GM12891 (cell line): ENCODE measurements around the gene GLE1.

Experiments used
- DNase-seq: peaks from one replicate; pipeline ENCODE4 v3.0.0; 2011; ENCODE audit warnings: low spot score; ENCODE audit not compliant: insufficient read length
- FAIRE-seq: peaks from 2 replicates; lab custom pipeline; 2011; peaks lifted over from hg19 to GRCh38; lab: Jason Lieb, UNC
- PAX5 ChIP-seq: IDR thresholded peaks from 2 replicates; pipeline ENCODE4 v1.6.1; 2011; ENCODE audit warnings: low read length, moderate library complexity, mild to moderate bottlenecking; ENCODE audit not compliant: insufficient read depth, severe bottlenecking
- POLR2A ChIP-seq: IDR thresholded peaks from 2 replicates; pipeline ENCODE4 v1.6.1; 2011; ENCODE audit warnings: low read depth, low read length, control low read depth
- POLR2AphosphoS5 ChIP-seq: IDR thresholded peaks from 2 replicates; pipeline ENCODE4 v1.6.1; 2011; ENCODE audit warnings: low read depth, low read length, control low read depth
- POU2F2 ChIP-seq: IDR thresholded peaks from 2 replicates; pipeline ENCODE4 v1.6.1; 2011; ENCODE audit warnings: low read depth, mild to moderate bottlenecking, control low read depth, low read length, moderate library complexity
- SPI1 ChIP-seq: IDR thresholded peaks from 2 replicates; pipeline ENCODE4 v1.6.1; 2011; ENCODE audit warnings: low read depth, low read length, control low read depth
- TAF1 ChIP-seq: IDR thresholded peaks from 2 replicates; pipeline ENCODE4 v1.6.1; 2011; ENCODE audit warnings: low read depth, low read length, control low read depth

GLE1 gene

DNA sequence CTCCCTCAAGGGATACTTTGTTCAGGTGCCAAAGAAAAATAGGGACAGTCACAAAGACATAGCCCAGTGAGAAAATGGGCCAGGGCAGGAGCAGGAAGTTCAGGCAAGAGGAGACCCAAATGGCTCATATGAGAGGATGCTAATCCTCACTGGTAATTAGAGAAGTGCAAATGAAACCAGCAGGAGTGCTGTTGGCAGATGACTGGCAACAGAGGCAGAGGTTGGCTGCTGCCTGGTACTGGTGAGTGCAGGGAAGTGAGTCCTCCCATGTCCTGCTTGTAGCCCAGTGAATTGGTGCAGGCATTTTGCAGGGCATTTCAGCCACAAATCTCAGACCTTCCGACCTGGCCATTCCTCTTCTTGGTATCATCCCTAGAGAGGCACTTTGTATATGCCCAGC, 25.3 kb upstream of the GLE1 start:
- no peak for TF ChIP-seq POU2F2
- DNase-seq (no peak), FAIRE-seq (no peak)

- FAIRE-seq (peak; percentile 51), DNase-seq (no peak)
- TF ChIP-seq SPI1: no peak
- no peak for TF ChIP-seq PAX5
- TF ChIP-seq TAF1: no peak
- no peak for TF ChIP-seq POU2F2
- TF ChIP-seq POLR2AphosphoS5: no peak
- no peak for TF ChIP-seq POLR2A
Measured at GRCh38 chr9:128481561-128481960, 23.0 kb upstream of the GLE1 start.

GRCh38 chr9:128482186-128482585, 22.3 kb upstream of the GLE1 start:
- FAIRE-seq (no peak), DNase-seq (no peak)
- TF ChIP-seq PAX5: no peak
- TF ChIP-seq SPI1: no peak
- TF ChIP-seq POU2F2: no peak
- TF ChIP-seq POLR2A: no peak
- no peak for TF ChIP-seq TAF1
- no peak for TF ChIP-seq POLR2AphosphoS5

DNA sequence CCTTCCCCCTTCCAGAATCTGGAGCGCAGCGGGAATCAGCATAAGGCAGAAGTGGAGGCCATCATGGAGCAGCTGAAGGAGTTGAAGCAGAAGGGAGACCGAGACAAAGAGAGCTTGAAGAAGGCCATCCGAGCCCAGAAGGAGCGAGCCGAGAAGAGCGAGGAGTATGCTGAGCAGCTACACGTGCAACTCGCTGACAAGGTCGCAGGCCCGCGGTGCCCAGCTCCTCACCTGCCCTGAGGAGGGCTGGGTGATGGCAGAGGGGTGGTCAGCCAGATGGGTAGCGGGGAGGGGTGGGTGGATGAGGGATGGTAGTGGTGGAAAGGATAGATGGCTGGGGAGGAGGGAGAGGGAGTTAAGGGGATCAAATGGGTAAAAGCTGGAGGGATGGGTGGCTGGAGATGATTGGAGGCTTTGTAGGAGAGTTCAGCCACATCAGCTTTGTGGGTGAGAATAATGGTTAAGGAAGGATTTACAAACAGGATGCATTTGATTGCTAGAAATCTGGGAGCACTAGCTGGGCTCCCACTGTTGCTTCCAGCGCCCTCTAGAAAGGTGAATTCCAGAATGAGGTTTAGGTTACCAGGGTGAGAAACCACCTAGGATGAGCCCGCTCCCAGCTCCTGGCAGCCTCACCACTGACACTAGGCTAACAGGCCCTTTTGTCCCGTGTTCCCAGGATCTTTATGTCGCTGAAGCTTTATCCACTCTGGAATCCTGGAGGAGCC, 19.7 kb upstream of the GLE1 start:
- DNase-seq: no peak
- TF ChIP-seq PAX5 (no peak), POU2F2 (no peak), POLR2A (no peak), SPI1 (no peak), POLR2AphosphoS5 (no peak), TAF1 (no peak)
- no peak for FAIRE-seq

DNA sequence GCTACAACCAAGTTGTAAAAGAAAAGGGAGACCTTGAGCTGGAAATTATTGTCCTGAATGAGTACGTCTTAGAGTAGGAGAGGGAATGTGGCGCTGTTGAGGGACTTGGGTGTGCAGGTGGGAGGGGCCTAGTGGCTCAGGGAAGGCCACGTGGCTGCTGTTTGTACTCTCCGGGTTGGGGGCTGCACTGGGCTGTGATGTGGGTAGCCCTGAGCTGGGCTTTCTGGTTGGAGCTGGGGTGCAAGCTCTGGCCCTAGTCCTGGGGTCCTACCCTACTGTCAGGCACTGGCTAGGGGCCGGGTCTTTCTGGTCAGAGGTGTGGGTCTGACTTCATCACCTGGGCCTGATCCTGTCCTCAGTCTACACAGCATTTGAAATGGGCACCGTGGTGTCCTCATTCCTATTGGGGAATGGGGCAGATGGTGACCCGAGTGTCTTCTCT, 19.1 kb upstream of the GLE1 start:
- DNase-seq (no peak), FAIRE-seq (no peak)
- TF ChIP-seq SPI1 (no peak), POLR2A (no peak)

DNA sequence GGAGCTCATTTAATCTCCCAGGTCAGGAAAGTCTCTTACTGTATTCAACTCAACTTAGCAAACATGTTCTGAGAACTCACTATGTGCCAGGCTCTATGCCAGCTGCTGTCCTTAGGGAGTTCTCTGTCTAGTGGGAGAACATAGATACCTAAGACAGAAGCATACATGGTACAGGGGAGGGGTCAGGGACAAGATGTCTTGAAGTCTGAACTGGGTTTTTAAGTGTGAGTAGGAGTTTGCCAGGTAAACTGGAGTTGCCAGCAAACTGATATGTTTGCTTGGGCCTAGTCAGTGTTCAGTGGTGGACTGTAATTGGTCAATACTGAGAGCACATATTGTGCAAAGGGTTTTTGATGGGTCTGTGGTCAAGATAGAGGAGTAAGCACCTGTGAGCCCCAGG, 18.3 kb upstream of the GLE1 start:
- DNase-seq (no peak), FAIRE-seq (no peak)
- TF ChIP-seq POLR2A (no peak), POU2F2 (no peak), SPI1 (no peak), POLR2AphosphoS5 (no peak), TAF1 (no peak), PAX5 (no peak)

GRCh38 chr9:128493424-128493823, 11.1 kb upstream of the GLE1 start:
- TF ChIP-seq TAF1: no peak
- TF ChIP-seq POLR2AphosphoS5: no peak
- TF ChIP-seq POLR2A: no peak
- no peak for TF ChIP-seq POU2F2
- no peak for TF ChIP-seq SPI1
- TF ChIP-seq PAX5: no peak
- DNase-seq (no peak), FAIRE-seq (no peak)

GRCh38 chr9:128494108-128494745, 10.3 kb upstream of the GLE1 start:
- DNase-seq (no peak), FAIRE-seq (no peak)
- TF ChIP-seq POLR2A (no peak), POLR2AphosphoS5 (no peak), SPI1 (no peak), TAF1 (no peak), PAX5 (no peak), POU2F2 (no peak)

GRCh38 chr9:128494746-128495129, 9.8 kb upstream of the GLE1 start:
- TF ChIP-seq POLR2AphosphoS5: no peak
- no peak for TF ChIP-seq POU2F2
- TF ChIP-seq POLR2A: no peak
- no peak for TF ChIP-seq SPI1
- TF ChIP-seq PAX5: no peak
- no peak for TF ChIP-seq TAF1
- DNase-seq (no peak), FAIRE-seq (no peak)

GRCh38 chr9:128495296-128495695, 9.2 kb upstream of the GLE1 start:
- FAIRE-seq (peak; percentile 40), DNase-seq (no peak)
- TF ChIP-seq POU2F2 (no peak), TAF1 (no peak), POLR2A (no peak), POLR2AphosphoS5 (no peak), SPI1 (no peak), PAX5 (no peak)
